ENCODE data around the gene DCDC2C. TPM values are rescaled to one million over a fixed set of nuclear protein-coding genes. Genes with fewer than 3 reads are reported as not detected.
"Not testable (repeated sequence)": the region's sequence is repeated elsewhere in the genome, so short reads cannot be mapped to it uniquely, and the experiment has no call there.

The DCDC2C gene
- total RNA-seq, 4 donors from 2014 or later: not detected

GRCh38 chr2:3656762-3657721 lies 46.3 kb upstream of the DCDC2C start:
- H3K9me3 ChIP-seq: no peaks in the 10 kb centered on the region
- no peak overlapping the region for H3K27ac ChIP-seq
- H3K27me3 ChIP-seq: no peaks in the 10 kb centered on the region
- H3K4me3 ChIP-seq: no peak overlapping the region
- no peak for DNase-seq
- TF ChIP-seq CTCF (IDR thresholded peaks at IDR 0.05): no peak
- no peak for TF ChIP-seq POLR2A (IDR thresholded peaks at IDR 0.05)
- H3K36me3 ChIP-seq: no peaks in the 10 kb centered on the region
- peaks cover 0 to under 1% (median 0%) of the 10 kb centered on the region in 4 donors for H3K4me1 ChIP-seq

GRCh38 chr2:3657881-3658280 lies 45.5 kb upstream of the DCDC2C start, which contains the start of gene ALLC:
Gene ALLC (plus strand): TSS chr2:3658200. CDS start chr2:3671158, 12,958 bp downstream.
- H3K4me3 ChIP-seq: no peak within 1 kb of the TSS
- H3K27ac ChIP-seq: peak within 1 kb of the TSS in 1 of 4 donors; percentile 63
- no peaks in the 10 kb centered on the region for H3K27me3 ChIP-seq
- no peaks in the 10 kb centered on the region for H3K4me1 ChIP-seq
- no peak for TF ChIP-seq CTCF (IDR thresholded peaks at IDR 0.05)
- no peaks in the 10 kb centered on the region for H3K36me3 ChIP-seq
- DNase-seq: no peak
- H3K9me3 ChIP-seq: no peaks in the 10 kb centered on the region

- TF ChIP-seq POLR2A (IDR thresholded peaks at IDR 0.05): no peak
- TF ChIP-seq CTCF (IDR thresholded peaks at IDR 0.05): no peak
- H3K9me3 ChIP-seq: no peaks in the 10 kb centered on the region
- H3K4me1 ChIP-seq: no peaks in the 10 kb centered on the region
- peak in 2 of 3 donors; percentile 47 to 56 for DNase-seq
- H3K27ac ChIP-seq: peak overlapping the region in 3 of 4 donors; percentile 31 to 63 (median 43)
- H3K27me3 ChIP-seq: no peaks in the 10 kb centered on the region
- no peak overlapping the region for H3K4me3 ChIP-seq
- H3K36me3 ChIP-seq: no peaks in the 10 kb centered on the region
These were observed 43.6 kb upstream of the DCDC2C start for GRCh38 chr2:3659447-3660432.

GRCh38 chr2:3660640-3661039 lies 42.7 kb upstream of the DCDC2C start:
- not testable (repeated sequence) for H3K4me1 ChIP-seq, H3K27me3 ChIP-seq, H3K4me3 ChIP-seq, H3K36me3 ChIP-seq, H3K9me3 ChIP-seq, H3K27ac ChIP-seq
- DNase-seq: peak in 1 of 3 donors; percentile 4

GRCh38 chr2:3661149-3661660 lies 42.2 kb upstream of the DCDC2C start:
- peak in 2 of 3 donors; percentile 8 to 21 for DNase-seq
- H3K9me3 ChIP-seq: no peaks in the 10 kb centered on the region
- peak overlapping the region in 1 of 4 donors; percentile 38 for H3K27ac ChIP-seq
- TF ChIP-seq CTCF (IDR thresholded peaks at IDR 0.05) (no peak), POLR2A (IDR thresholded peaks at IDR 0.05) (no peak)
- H3K4me1 ChIP-seq: no peaks in the 10 kb centered on the region
- H3K27me3 ChIP-seq: no peaks in the 10 kb centered on the region
- no peaks in the 10 kb centered on the region for H3K36me3 ChIP-seq
- no peak overlapping the region for H3K4me3 ChIP-seq
